COLO829 (cell line): Measurements from ENCODE around the gene ANO2.
"Not testable (repeated sequence)": the region's sequence is repeated elsewhere in the genome, so short reads cannot be mapped to it uniquely, and the experiment has no call there.

Experiments
- DNase-seq: peaks from one replicate; pipeline ENCODE4 v3.0.0; 2012; ENCODE audit warnings: low spot score

ANO2 gene

GRCh38 chr12:5723071-5723470, 222.0 kb downstream of the ANO2 start:
- no peak for DNase-seq

GRCh38 chr12:5720381-5721005, 224.6 kb downstream of the ANO2 start:
- no peak for DNase-seq

GRCh38 chr12:5718680-5719079, 226.4 kb downstream of the ANO2 start:
- no peak for DNase-seq

- DNase-seq: no peak
Observed at GRCh38 chr12:5718073-5718472, 227.0 kb downstream of the ANO2 start.

- DNase-seq: no peak
Observed at GRCh38 chr12:5716976-5717375, 228.1 kb downstream of the ANO2 start.

- DNase-seq: no peak
Observed at GRCh38 chr12:5716201-5716600, 228.9 kb downstream of the ANO2 start.

DNA sequence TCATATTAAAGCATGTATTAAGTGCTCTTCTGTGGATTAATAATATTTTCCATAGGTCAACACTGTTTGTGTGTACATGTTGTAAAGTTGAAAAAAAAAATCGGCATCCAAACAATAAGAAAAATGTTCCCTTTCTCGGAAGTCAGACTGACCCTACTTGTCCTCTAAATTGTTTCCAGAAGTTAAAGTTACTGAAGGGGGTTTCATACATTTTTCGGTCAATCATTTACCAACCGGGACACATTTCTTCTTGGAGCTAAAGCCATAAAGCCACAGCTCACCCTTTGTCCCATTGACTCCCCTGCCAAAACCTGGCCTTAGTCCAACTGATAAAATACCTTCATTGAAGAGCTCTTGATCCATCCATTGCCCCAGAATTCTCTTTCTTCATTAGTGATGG, 230.0 kb downstream of the ANO2 start:
- DNase-seq: no peak

- no peak for DNase-seq
Observed at GRCh38 chr12:5713599-5714081, 231.4 kb downstream of the ANO2 start.

GRCh38 chr12:5710260-5710878, 234.7 kb downstream of the ANO2 start:
- no peak for DNase-seq

DNA sequence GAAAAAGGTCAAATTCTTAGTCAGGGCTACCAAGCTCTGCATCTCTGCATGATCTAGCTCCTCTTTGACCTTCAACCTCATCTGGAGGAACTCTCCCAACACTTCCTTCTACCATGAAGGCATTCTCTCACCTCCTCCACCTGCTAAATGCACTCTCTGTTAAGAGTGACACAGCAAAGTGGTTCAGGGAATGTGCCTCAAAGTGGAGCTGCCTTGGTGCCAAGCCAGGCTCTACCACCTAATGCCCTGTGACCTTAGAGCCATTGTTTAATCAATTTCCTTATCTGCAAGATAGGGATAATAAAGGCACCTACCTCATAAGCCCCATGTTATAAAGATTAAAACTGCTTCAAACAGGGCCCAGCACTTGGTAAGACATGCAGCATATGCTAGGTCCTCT, 236.7 kb downstream of the ANO2 start:
- no peak for DNase-seq

GRCh38 chr12:5706247-5706646, 238.8 kb downstream of the ANO2 start:
- no peak for DNase-seq

- no peak for DNase-seq
Observed at GRCh38 chr12:5705791-5706190, 239.3 kb downstream of the ANO2 start.

DNA sequence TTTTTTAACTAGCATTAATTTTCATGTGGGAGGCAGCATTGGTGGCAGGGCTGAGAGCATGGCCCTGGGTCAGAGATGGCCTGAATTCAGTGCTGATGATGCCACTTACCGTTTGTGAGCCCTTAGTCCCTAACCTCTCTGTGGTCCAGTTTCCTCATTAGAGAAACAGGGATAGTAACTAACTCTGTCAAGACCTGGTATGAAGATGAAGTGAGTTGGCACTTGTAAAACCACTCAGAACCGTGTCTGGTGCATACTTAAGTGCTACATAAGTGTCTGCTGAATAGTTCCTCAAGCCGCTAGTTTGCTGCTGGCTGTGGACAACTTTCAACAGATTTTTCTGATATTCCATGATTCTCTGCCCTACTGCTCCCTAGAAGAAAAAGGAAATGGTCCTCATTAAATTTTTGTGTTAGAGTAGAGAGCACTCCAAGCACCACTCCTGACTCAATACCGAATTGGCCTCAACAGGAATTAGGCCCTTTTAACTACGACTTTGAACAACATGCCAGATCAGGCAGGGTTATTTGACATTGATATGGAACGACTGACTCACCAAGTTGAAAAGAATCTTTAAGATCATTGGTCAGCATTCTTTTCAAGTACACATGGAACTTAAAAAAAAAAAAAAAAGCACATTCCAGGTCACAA, 250.2 kb downstream of the ANO2 start:
- DNase-seq: no peak

DNA sequence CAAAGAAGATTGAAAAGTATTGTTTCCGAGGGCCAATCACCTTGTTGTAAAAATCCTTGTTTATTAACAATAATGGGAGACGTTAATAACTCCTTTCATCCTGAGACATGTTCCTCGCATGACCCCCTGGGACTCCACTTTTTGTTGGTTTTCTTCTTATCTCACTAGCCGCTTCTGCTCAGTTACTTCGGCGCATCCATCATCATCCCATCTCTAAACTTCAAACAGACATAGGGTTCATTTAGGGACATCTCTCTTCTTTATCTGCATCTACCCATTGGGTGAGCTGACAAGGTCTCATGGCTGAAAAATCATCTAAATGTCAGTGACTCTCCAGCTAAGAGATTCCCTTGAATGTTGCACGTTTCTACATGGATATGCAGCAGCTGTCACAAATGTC, 252.2 kb downstream of the ANO2 start:
- DNase-seq: no peak

GRCh38 chr12:5691943-5692342, 253.1 kb downstream of the ANO2 start:
- no peak for DNase-seq

DNA sequence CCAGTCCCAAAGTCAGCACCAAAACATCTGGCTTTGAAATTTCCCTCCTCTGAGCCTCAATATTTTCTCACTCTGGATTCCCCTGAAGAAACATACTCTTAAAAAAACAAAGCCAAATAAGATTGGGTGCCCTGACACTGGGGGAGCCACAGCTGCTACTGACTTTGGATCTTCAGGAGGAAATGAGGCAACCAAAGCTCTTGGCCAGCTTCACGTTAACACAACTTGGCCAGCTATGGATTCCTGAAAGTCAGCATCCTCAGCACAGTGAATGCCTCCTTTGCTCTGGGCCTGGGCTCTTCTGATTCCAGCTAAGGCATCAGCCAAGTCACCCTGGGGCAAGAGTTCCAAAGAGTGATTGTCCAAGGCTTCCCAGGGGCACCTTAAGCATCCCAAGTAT, 254.8 kb downstream of the ANO2 start:
- DNase-seq: no peak

DNA sequence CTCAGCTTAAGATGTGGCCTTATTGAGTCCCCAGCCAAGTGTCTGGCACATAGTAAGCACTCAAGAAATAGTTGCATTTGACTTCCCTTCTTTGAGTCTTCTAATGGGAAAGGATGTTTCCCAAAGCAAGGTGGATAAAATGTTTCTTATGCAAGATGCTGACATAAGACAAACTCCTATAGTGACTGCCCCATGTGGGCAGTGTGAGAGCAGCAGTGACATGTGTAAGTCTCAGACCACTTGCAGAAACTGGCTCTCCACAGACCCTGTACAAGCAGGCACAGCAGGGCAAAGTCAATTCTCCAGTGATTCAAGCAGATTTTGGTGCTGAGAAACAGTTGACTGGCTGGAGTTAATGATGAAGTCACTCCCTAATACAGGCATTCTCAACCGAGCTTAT, 255.3 kb downstream of the ANO2 start:
- DNase-seq: no peak

- no peak for DNase-seq
Observed at GRCh38 chr12:5688226-5688625, 256.8 kb downstream of the ANO2 start.

GRCh38 chr12:5685935-5686334, 259.1 kb downstream of the ANO2 start:
- no peak for DNase-seq

DNA sequence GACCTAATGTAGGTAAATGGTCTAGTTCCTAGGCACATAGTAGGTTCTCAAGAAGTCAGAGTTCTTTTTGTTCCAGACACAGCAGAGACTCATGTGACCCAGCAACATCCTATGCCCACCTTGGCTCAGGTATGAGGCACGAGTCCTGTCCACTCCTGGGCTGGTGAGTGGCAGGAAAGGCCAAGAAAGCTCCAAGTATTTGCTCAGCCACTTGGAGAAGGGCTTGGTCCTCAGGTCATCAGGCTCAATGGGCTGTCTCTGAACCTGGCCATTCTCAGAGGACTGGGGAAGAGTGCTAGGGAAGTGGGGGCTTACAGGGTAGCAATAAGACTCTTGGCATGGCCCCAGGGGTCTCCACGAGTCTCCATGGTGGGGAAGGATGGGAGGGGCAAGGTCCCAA, 260.1 kb downstream of the ANO2 start:
- no peak for DNase-seq

DNA sequence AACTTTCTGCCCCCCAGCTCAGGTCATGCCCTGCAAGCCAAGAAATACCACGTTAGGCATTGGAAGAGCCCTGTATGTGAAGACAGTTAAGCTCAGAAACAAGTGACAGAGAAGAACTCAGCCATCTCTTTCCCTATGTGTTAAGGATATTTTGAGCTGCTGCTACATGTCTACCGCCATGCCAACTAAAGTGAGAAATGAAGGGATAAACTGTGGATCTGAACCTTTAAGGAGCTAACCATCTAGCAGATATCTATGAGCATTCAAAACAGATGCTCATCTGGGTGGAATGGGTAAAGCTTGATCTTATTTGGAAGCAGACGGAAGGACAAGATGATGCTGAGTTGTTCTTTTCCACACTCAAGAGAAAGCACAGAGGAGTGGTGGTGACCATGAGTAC, 262.5 kb downstream of the ANO2 start:
- DNase-seq: no peak

DNA sequence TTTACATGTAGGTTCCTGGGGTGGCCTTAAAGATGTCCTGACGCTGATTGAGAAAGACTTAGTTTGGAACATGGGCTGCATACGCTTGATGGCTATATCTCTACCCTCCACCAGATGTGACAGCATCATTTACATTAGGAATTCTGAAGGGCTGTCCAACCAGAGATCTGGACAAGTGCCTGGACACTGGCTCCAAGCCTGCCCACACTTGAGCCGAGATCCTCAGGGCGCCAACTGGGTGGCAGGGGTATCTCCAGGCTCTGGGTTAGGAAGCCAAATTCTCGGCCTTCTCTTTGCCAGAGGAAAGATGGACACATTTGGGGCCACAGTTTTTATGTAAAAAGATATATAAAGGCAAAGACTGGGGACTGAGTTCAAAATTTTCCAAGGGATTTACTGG, 266.9 kb downstream of the ANO2 start:
- no peak for DNase-seq

DNA sequence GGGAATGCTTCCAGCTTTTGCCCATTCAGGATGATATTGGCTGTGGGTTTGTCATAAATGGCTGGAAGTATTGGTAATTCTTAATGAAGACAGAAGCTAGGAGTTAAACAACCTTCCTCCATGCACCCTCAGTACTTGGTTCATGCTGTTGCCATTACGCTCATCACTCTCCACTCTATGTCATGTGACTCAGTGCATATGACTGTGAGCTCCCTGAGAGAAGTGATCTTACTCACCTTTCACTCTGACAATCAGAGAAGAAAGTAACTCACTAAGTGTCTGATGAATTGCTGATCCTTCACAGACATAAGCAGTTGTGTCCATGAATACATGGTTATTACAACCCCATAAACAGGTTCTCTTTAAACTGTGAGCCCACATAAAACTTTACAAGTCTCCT, 275.4 kb downstream of the ANO2 start:
- not testable (repeated sequence) for DNase-seq

DNA sequence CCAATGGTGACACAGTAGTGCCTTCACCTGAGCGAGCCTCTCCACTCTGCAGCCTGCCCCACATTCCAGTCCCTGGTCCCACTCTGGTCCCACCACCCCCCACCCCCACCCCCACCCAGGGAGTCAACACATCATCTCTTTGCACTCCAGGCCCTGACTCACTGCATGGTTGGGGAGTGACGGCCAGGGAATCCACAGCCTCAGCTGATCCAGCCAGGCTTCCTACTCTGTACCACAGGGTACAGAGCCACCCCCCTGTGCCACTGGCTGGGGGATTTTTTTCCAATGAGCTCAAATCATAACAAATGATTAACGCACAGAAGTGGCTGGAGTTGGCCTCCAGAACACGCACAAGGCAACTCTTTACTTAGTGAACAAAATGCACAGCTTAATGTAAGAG, 279.4 kb downstream of the ANO2 start:
- no peak for DNase-seq
